Measurements from ENCODE around the gene MAGEA9B. TPM values are rescaled to one million over a fixed set of nuclear protein-coding genes. Genes with fewer than 3 reads are reported as not detected.
"Not testable (repeated sequence)": the region's sequence is repeated elsewhere in the genome, so short reads cannot be mapped to it uniquely, and the experiment has no call there.

The MAGEA9B gene
- polyA plus RNA-seq, 3 donors, result not detected

- Histone ChIP-seq H3K9me3 (replicated peaks in 1 of 2; ENCODE audit: control insufficient read depth in 1 of 2, insufficient read depth in 1 of 2, low read length in 2 of 2) (no peaks in the 10 kb centered on the region), H4K20me1 (ENCODE audit: insufficient read depth, low read length) (no peaks in the 10 kb centered on the region), H3K4me3 (replicated peaks in 1 of 3; ENCODE audit: low read depth in 2 of 3, low read length in 3 of 3) (no peak overlapping the region), H2AFZ (ENCODE audit: insufficient read depth, low read depth, low read length, poor library complexity, severe bottlenecking) (no peak overlapping the region), H3K9ac (ENCODE audit: insufficient read depth, low read length, poor library complexity, severe bottlenecking) (no peak overlapping the region), H3K36me3 (replicated peaks in 1 of 2; ENCODE audit: control insufficient read depth in 1 of 2, insufficient read depth in 2 of 2, low read length in 2 of 2) (no peaks in the 10 kb centered on the region), H3K79me2 (ENCODE audit: insufficient read depth, low read length) (no peaks in the 10 kb centered on the region), H3K27me3 (ENCODE audit: control insufficient read depth in 2 of 2, insufficient read depth in 2 of 2, low read length in 2 of 2) (no peaks in the 10 kb centered on the region), H3K4me1 (ENCODE audit: control insufficient read depth in 1 of 2, insufficient read depth in 2 of 2, low read length in 2 of 2) (no peaks in the 10 kb centered on the region), H3K4me2 (replicated peaks; ENCODE audit: extremely low read depth, low read length, poor library complexity, severe bottlenecking) (no peak overlapping the region), H3K27ac (ENCODE audit: low read depth in 1 of 2, low read length in 2 of 2) (no peak overlapping the region)
- Mint-ChIP-seq H3K9me3 (peaks cover 0 to 7% (median 2%) of the 10 kb centered on the region in 7 donors), H3K36me3 (no peaks in the 10 kb centered on the region), H3K4me1 (no peaks in the 10 kb centered on the region), H3K4me3 (no peak overlapping the region), H3K27me3 (ENCODE audit: low read depth in 3 of 3) (peaks cover 2 to 5% (median 4%) of the 10 kb centered on the region in 3 donors), H3K27ac (no peak overlapping the region)
- no peak for TF ChIP-seq CTCF (IDR thresholded peaks at IDR 0.05)
- WGBS (ENCODE audit: insufficient coverage), result 93% methylated on average over 3 of the region's 7 CpGs
- intact Hi-C loops (cut with micrococcal nuclease), result no loop called here
- DNase-seq, result no peak
These were observed 19.4 kb downstream of the MAGEA9B start for GRCh38 chrX:149567621-149568417.

- Histone ChIP-seq H3K4me3 (replicated peaks in 1 of 3; ENCODE audit: low read depth in 2 of 3, low read length in 3 of 3) (no peak overlapping the region), H2AFZ (ENCODE audit: insufficient read depth, low read depth, low read length, poor library complexity, severe bottlenecking) (no peak overlapping the region), H3K9ac (ENCODE audit: insufficient read depth, low read length, poor library complexity, severe bottlenecking) (no peak overlapping the region), H3K4me2 (replicated peaks; ENCODE audit: extremely low read depth, low read length, poor library complexity, severe bottlenecking) (no peak overlapping the region), H3K79me2 (ENCODE audit: insufficient read depth, low read length) (no peaks in the 10 kb centered on the region), H3K36me3 (replicated peaks in 1 of 2; ENCODE audit: control insufficient read depth in 1 of 2, insufficient read depth in 2 of 2, low read length in 2 of 2) (no peaks in the 10 kb centered on the region), H3K27me3 (ENCODE audit: control insufficient read depth in 2 of 2, insufficient read depth in 2 of 2, low read length in 2 of 2) (no peaks in the 10 kb centered on the region), H3K4me1 (ENCODE audit: control insufficient read depth in 1 of 2, insufficient read depth in 2 of 2, low read length in 2 of 2) (no peaks in the 10 kb centered on the region), H3K9me3 (replicated peaks in 1 of 2; ENCODE audit: control insufficient read depth in 1 of 2, insufficient read depth in 1 of 2, low read length in 2 of 2) (no peaks in the 10 kb centered on the region), H3K27ac (ENCODE audit: low read depth in 1 of 2, low read length in 2 of 2) (no peak overlapping the region), H4K20me1 (ENCODE audit: insufficient read depth, low read length) (no peaks in the 10 kb centered on the region)
- DNase-seq, result no peak
- 100% methylated on average over 1 of the region's 4 CpGs for WGBS (ENCODE audit: insufficient coverage)
- Mint-ChIP-seq H3K9me3 (peaks cover 0 to 7% (median 2%) of the 10 kb centered on the region in 7 donors), H3K27ac (no peak overlapping the region), H3K4me1 (no peaks in the 10 kb centered on the region), H3K36me3 (no peaks in the 10 kb centered on the region), H3K27me3 (ENCODE audit: low read depth in 3 of 3) (peaks cover 2 to 5% (median 4%) of the 10 kb centered on the region in 3 donors), H3K4me3 (no peak overlapping the region)
- intact Hi-C loops (cut with micrococcal nuclease), result no loop called here
- no peak for TF ChIP-seq CTCF (IDR thresholded peaks at IDR 0.05)
These were observed 23.9 kb downstream of the MAGEA9B start for GRCh38 chrX:149563359-149563758.

GRCh38 chrX:149555251-149555650, 32.0 kb downstream of the MAGEA9B start:
- DNase-seq; H3K9ac ChIP-seq (ENCODE audit: insufficient read depth, low read length, poor library complexity, severe bottlenecking); H3K27me3 ChIP-seq (ENCODE audit: control insufficient read depth in 2 of 2, insufficient read depth in 2 of 2, low read length in 2 of 2); H3K9me3 Mint-ChIP-seq; H3K4me1 ChIP-seq (ENCODE audit: control insufficient read depth in 1 of 2, insufficient read depth in 2 of 2, low read length in 2 of 2); H3K4me1 Mint-ChIP-seq; H4K20me1 ChIP-seq (ENCODE audit: insufficient read depth, low read length); H2AFZ ChIP-seq (ENCODE audit: insufficient read depth, low read depth, low read length, poor library complexity, severe bottlenecking); H3K27ac Mint-ChIP-seq; H3K27ac ChIP-seq (ENCODE audit: low read depth in 1 of 2, low read length in 2 of 2); H3K36me3 ChIP-seq (replicated peaks in 1 of 2; ENCODE audit: control insufficient read depth in 1 of 2, insufficient read depth in 2 of 2, low read length in 2 of 2); H3K36me3 Mint-ChIP-seq; H3K9me3 ChIP-seq (replicated peaks in 1 of 2; ENCODE audit: control insufficient read depth in 1 of 2, insufficient read depth in 1 of 2, low read length in 2 of 2); H3K4me3 Mint-ChIP-seq; H3K4me2 ChIP-seq (replicated peaks; ENCODE audit: extremely low read depth, low read length, poor library complexity, severe bottlenecking); H3K4me3 ChIP-seq (replicated peaks in 1 of 3; ENCODE audit: low read depth in 2 of 3, low read length in 3 of 3); H3K27me3 Mint-ChIP-seq (ENCODE audit: low read depth in 3 of 3); intact Hi-C loops (cut with micrococcal nuclease); H3K79me2 ChIP-seq (ENCODE audit: insufficient read depth, low read length): not testable (repeated sequence)
- WGBS (ENCODE audit: insufficient coverage), result no CpG with 5 or more reads among the region's 4 CpGs

Measured in CD14-positive monocyte (primary cell).